ENCODE results near the gene GDI1. TPM values are rescaled to one million over a fixed set of nuclear protein-coding genes. Genes with fewer than 3 reads are reported as not detected.

Gene GDI1
- total and polyA plus RNA-seq, 2 of the 8 experiments (the other 6 are each of a cell fraction or from before 2014, with no cell fraction given), result 83.1 to 136 TPM

GRCh38 chrX:154459832-154460231, 22.9 kb downstream of the GDI1 start:
- Histone ChIP-seq H3K4ac (replicated peaks; ENCODE audit: insufficient read length, low read depth, low read length) (no peak overlapping the region), H3K4me3 (ENCODE audit: extremely low read depth in 1 of 4, insufficient read depth in 2 of 4, low read depth in 3 of 4, low read length in 4 of 4) (peak overlapping the region in 1 of 4 experiments; percentile 17; a peak in 2 of 8 replicates), H2BK5ac (ENCODE audit: low read depth, low read length) (no peak overlapping the region), H4K91ac (replicated peaks; ENCODE audit: insufficient read length, low read length) (no peak overlapping the region), H3K18ac (ENCODE audit: extremely low read depth, low read length) (no peak overlapping the region), H3K27me3 (replicated peaks in 1 of 4; ENCODE audit: control insufficient read depth in 3 of 4, extremely low read depth in 1 of 4, insufficient read depth in 3 of 4, low read length in 3 of 4) (peaks cover 0 to 3% (median 0%) of the 10 kb centered on the region in 4 experiments; a peak in 1 of 7 replicates), H3K23ac (ENCODE audit: insufficient read length) (no peak overlapping the region), H3K4me2 (ENCODE audit: insufficient read depth in 1 of 2, low read depth in 2 of 2, low read length in 2 of 2) (peak overlapping the region in 1 of 2 experiments; percentile 71; a peak in 1 of 4 replicates), H4K5ac (ENCODE audit: insufficient read length, low read depth, low read length) (no peak overlapping the region), H2BK12ac (ENCODE audit: low read depth, low read length) (no peak overlapping the region), H3K9me3 (ENCODE audit: insufficient read depth in 2 of 2, low read depth in 1 of 2, low read length in 1 of 2) (no peaks in the 10 kb centered on the region), H2BK20ac (ENCODE audit: low read length) (no peak overlapping the region), H3K56ac (replicated peaks; ENCODE audit: insufficient read length, low read depth, low read length) (no peak overlapping the region), H3K4me1 (replicated peaks in 1 of 4; ENCODE audit: control insufficient read depth in 3 of 4, insufficient read depth in 4 of 4, low read length in 3 of 4) (peaks cover 0 to 2% (median 0%) of the 10 kb centered on the region in 4 experiments; a peak in 2 of 7 replicates), H3K36me3 (ENCODE audit: control insufficient read depth in 2 of 4, insufficient read depth in 4 of 4, low read length in 3 of 4) (peaks cover 0 to 8% (median 2%) of the 10 kb centered on the region in 4 experiments; a peak in 4 of 8 replicates), H3K79me2 (ENCODE audit: control insufficient read depth in 1 of 2, insufficient read depth in 2 of 2, low read length in 2 of 2) (no peaks in the 10 kb centered on the region), H4K20me1 (replicated peaks in 1 of 2; ENCODE audit: control insufficient read depth in 1 of 2, insufficient read depth in 2 of 2, low read length in 2 of 2) (no peaks in the 10 kb centered on the region), H2AFZ (ENCODE audit: low read length) (no peak overlapping the region), H3K23me2 (ENCODE audit: low read depth, low read length) (no peaks in the 10 kb centered on the region; the same call in 1 of the 2 replicates), H4K8ac (ENCODE audit: extremely low read depth, insufficient read depth, low read length) (no peak overlapping the region), H2BK120ac (replicated peaks; ENCODE audit: low read depth, low read length) (no peak overlapping the region), H3K79me1 (ENCODE audit: low read depth, low read length) (no peaks in the 10 kb centered on the region), H2BK15ac (ENCODE audit: low read length) (no peak overlapping the region), H3K27ac (ENCODE audit: low read depth, low read length) (no peak overlapping the region), H2AK5ac (ENCODE audit: low read depth, low read length) (no peak overlapping the region), H3K14ac (ENCODE audit: insufficient read length) (no peak overlapping the region), H3K9ac (replicated peaks in 1 of 4; ENCODE audit: extremely low read depth in 1 of 4, low read depth in 3 of 4, low read length in 3 of 4) (no peak overlapping the region)
- no CpG with 5 or more reads among the region's 14 CpGs for WGBS, 2 experiments (ENCODE audit: extremely low coverage in 1 of 2, insufficient coverage in 1 of 2, insufficient read length in 1 of 2, insufficient replicate concordance in 2 of 2, low coverage in 1 of 2, low lambda C conversion rate in 2 of 2, missing lambda C conversion rate in 1 of 2)
- no peak for FAIRE-seq
- TF ChIP-seq NRF1 (IDR thresholded peaks at IDR 0.05; ENCODE audit: low read depth, low read length) (no peak), KDM1A (IDR thresholded peaks at IDR 0.05; ENCODE audit: borderline replicate concordance, low read length) (no peak), SP4 (IDR thresholded peaks at IDR 0.05; ENCODE audit: low read length) (no peak), TEAD4 (IDR thresholded peaks at IDR 0.05; ENCODE audit: low read depth, low read length) (no peak), JUN (IDR thresholded peaks at IDR 0.05; ENCODE audit: low read depth, low read length) (no peak), EP300 (IDR thresholded peaks at IDR 0.05; ENCODE audit: borderline replicate concordance in 1 of 2, low read depth in 2 of 2, low read length in 2 of 2) (no peak), SIRT6 (IDR thresholded peaks at IDR 0.05; ENCODE audit: low read length) (no peak), RNF2 (IDR thresholded peaks at IDR 0.05; ENCODE audit: borderline replicate concordance, low read depth, low read length, missing control alignments, poor library complexity, severe bottlenecking) (no peak), ATF3 (IDR thresholded peaks at IDR 0.05; ENCODE audit: insufficient read depth, low read depth, low read length) (no peak), KDM4A (IDR thresholded peaks at IDR 0.05; ENCODE audit: low read depth, low read length, severe bottlenecking) (no peak), POU5F1 (IDR thresholded peaks at IDR 0.05; ENCODE audit: low read depth, low read length) (no peak)
- CTCF ChIA-PET (ENCODE audit: partially characterized antibody), result interaction anchor here (0.9 to 2.3 kb wide), 5 partner anchors 10 to 67 kb away, joined by 3 to 11 read pairs (median 4); no protein-coding TSS in a partner anchor
- DNase-seq (ENCODE audit: low read depth in 1 of 2, low spot score in 2 of 2), result no peak
- POLR2A ChIA-PET (ENCODE audit: partially characterized antibody), result interaction anchor here (0.7 to 2.8 kb wide), 11 partner anchors 10 to 91 kb away, joined by 3 to 14 read pairs (median 4); partner anchors contain the start of genes RPL10 and UBL4A

Data from H1 (cell line).